Measurements from ENCODE around the gene ANXA9. TPM values are rescaled to one million over a fixed set of nuclear protein-coding genes. Genes with fewer than 3 reads are reported as not detected.
A peak's percentile ranks its signal among the peaks of the same experiment; 100 is the strongest.

The ANXA9 gene
- total RNA-seq, 5 donors from 2014 or later (not counting 1 experiment from before 2014, with no cell fraction given), result 0.15 to 0.16 TPM; not detected in 3

GRCh38 chr1:151024540-151025146 is 42.6 kb downstream of the ANXA9 start:
- WGBS (ENCODE audit: insufficient coverage), result 0% methylated on average over 3 of the region's 6 CpGs
- Mint-ChIP-seq H3K4me3 (peak overlapping the region in 2 of 3 donors; percentile 23 to 43), H3K9me3 (no peaks in the 10 kb centered on the region), H3K27ac (peak overlapping the region; percentile 31 to 36), H3K36me3 (peaks cover 34% of the 10 kb centered on the region), H3K27me3 (no peaks in the 10 kb centered on the region), H3K4me1 (peaks cover 6 to 16% (median 8%) of the 10 kb centered on the region in 3 donors)
- H3K4me1 ChIP-seq (ENCODE audit: control insufficient read depth in 1 of 2, extremely low read depth in 1 of 2, insufficient read depth in 2 of 2, low read length in 2 of 2), result peaks cover 0 to 7% of the 10 kb centered on the region in 2 experiments
- no peaks in the 10 kb centered on the region for H3K27me3 ChIP-seq (replicated peaks in 1 of 2; ENCODE audit: control insufficient read depth in 2 of 2, extremely low read depth in 1 of 2, insufficient read depth in 2 of 2, low read length in 1 of 2)
- H3K27ac ChIP-seq (ENCODE audit: low read length), result no peak overlapping the region
- ChIA-PET CTCF (interaction anchor here (0.6 to 2.7 kb wide), 31 partner anchors 9 to 1123 kb away, joined by 3 to 23 read pairs (median 4); partner anchors contain the start of genes MINDY1 (in 2 of the 2), C1orf56 (in 1 of the 2), CDC42SE1 (in 1 of the 2) and MLLT11 (in 1 of the 2)), POLR2A (interaction anchor here (0.6 to 1.0 kb wide), 3 partner anchors 31 to 1134 kb away, joined by 4 to 6 read pairs (median 4); no protein-coding TSS in a partner anchor)
- H3K4me3 ChIP-seq (ENCODE audit: control insufficient read depth in 1 of 2, extremely low read depth in 1 of 2, low read length in 1 of 2), result no peak overlapping the region
- DNase-seq, result peak; percentile 72 to 92 (median 85)
- ATAC-seq (replicated peaks in 1 of 4), result peak; percentile 99 to 100 (median 100)
- H3K9me3 ChIP-seq, result no peaks in the 10 kb centered on the region
- H3K36me3 ChIP-seq (ENCODE audit: control insufficient read depth in 2 of 2, extremely low read depth in 1 of 2, insufficient read depth in 1 of 2, low read length in 1 of 2), result peaks cover 0 to 40% of the 10 kb centered on the region in 2 donors

DNA sequence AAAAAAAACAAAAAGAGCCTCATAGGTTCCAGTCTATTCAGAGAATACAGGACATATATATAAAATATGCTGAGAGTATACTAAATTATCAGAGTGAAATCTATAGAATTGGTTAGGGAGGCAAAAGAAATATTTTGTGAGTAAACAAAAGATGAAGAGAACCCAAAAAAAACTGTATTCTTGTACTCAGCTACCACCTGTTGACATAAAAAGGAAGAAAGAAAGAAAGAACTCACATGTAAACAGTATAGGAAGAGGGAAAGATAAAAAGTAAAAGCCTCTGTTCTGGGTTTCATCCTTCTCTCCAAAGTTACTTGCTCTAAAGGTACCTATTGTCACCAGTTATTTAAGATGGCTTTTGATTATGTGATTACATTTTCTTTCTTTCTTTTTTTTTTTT is 44.4 kb downstream of the ANXA9 start:
- CTCF ChIA-PET, result interaction anchor here in 1 of 2 donors (0.7 to 1.2 kb wide), 2 partner anchors 129 to 258 kb away, joined by 3 to 5 read pairs; no protein-coding TSS in a partner anchor
- H3K36me3 ChIP-seq (ENCODE audit: control insufficient read depth in 2 of 2, extremely low read depth in 1 of 2, insufficient read depth in 1 of 2, low read length in 1 of 2), result peaks cover 5 to 53% of the 10 kb centered on the region in 2 donors
- H3K36me3 Mint-ChIP-seq, result peaks cover 46% of the 10 kb centered on the region

DNA sequence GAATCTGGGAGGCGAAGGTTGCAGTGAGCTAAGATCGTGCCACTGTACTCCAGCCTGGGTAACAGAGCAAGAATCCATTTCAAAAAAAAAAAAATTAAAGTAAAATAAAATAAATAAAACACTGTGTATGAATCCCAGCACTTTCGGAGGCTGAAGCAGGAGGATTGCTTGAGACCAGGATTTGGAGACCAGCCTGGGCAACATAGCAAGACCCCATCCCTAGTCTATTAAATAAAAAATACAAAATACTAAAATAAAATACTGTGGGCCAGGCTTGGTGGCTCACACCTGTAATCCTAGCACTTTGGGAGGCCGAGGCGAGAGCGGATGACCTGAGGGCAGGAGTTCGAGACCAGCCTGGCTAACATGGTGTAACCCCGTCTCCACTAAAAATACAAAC is 50.1 kb downstream of the ANXA9 start:
- Histone ChIP-seq H3K27ac (ENCODE audit: low read length) (no peak overlapping the region), H3K9me3 (no peaks in the 10 kb centered on the region), H3K36me3 (ENCODE audit: control insufficient read depth in 2 of 2, extremely low read depth in 1 of 2, insufficient read depth in 1 of 2, low read length in 1 of 2) (peaks cover 10 to 57% of the 10 kb centered on the region in 2 donors), H3K4me1 (ENCODE audit: control insufficient read depth in 1 of 2, extremely low read depth in 1 of 2, insufficient read depth in 2 of 2, low read length in 2 of 2) (no peaks in the 10 kb centered on the region), H3K4me3 (ENCODE audit: control insufficient read depth in 1 of 2, extremely low read depth in 1 of 2, low read length in 1 of 2) (no peak overlapping the region), H3K27me3 (replicated peaks in 1 of 2; ENCODE audit: control insufficient read depth in 2 of 2, extremely low read depth in 1 of 2, insufficient read depth in 2 of 2, low read length in 1 of 2) (no peaks in the 10 kb centered on the region)
- no peak overlapping the region for H3K27ac Mint-ChIP-seq
- ATAC-seq (replicated peaks in 1 of 4) (no peak), DNase-seq (no peak)
- peaks cover 50% of the 10 kb centered on the region for H3K36me3 Mint-ChIP-seq
- H3K4me1 Mint-ChIP-seq, result peaks cover 9 to 17% (median 10%) of the 10 kb centered on the region in 3 donors
- H3K4me3 Mint-ChIP-seq, result no peak overlapping the region
- no peaks in the 10 kb centered on the region for H3K9me3 Mint-ChIP-seq
- WGBS (ENCODE audit: insufficient coverage), result 97% methylated on average over 3 of the region's 8 CpGs
- no peaks in the 10 kb centered on the region for H3K27me3 Mint-ChIP-seq
- ChIA-PET POLR2A (interaction anchor here (0.5 to 1.0 kb wide), 2 partner anchors 13 to 15 kb away, joined by 9 read pairs; partner anchors contain the start of gene C1orf56 (in 1 of the 2)), CTCF (interaction anchor here in 1 of 2 donors (0.6 to 0.7 kb wide), 2 partner anchors 8 to 828 kb away, joined by 3 to 4 read pairs; no protein-coding TSS in a partner anchor)

More for the DNA sequence above, 44.4 kb downstream of the ANXA9 start:
- ATAC-seq (replicated peaks in 1 of 4) (no peak), DNase-seq (no peak)
- Histone ChIP-seq H3K27me3 (replicated peaks in 1 of 2; ENCODE audit: control insufficient read depth in 2 of 2, extremely low read depth in 1 of 2, insufficient read depth in 2 of 2, low read length in 1 of 2) (no peaks in the 10 kb centered on the region), H3K4me3 (ENCODE audit: control insufficient read depth in 1 of 2, extremely low read depth in 1 of 2, low read length in 1 of 2) (no peak overlapping the region), H3K9me3 (no peaks in the 10 kb centered on the region), H3K27ac (ENCODE audit: low read length) (no peak overlapping the region), H3K4me1 (ENCODE audit: control insufficient read depth in 1 of 2, extremely low read depth in 1 of 2, insufficient read depth in 2 of 2, low read length in 2 of 2) (peaks cover 0 to 7% of the 10 kb centered on the region in 2 experiments)
- H3K4me1 Mint-ChIP-seq, result peaks cover 6 to 16% (median 8%) of the 10 kb centered on the region in 3 donors
- POLR2A ChIA-PET, result interaction anchor here (0.6 to 0.9 kb wide), 2 partner anchors 31 to 680 kb away, joined by 4 to 6 read pairs; no protein-coding TSS in a partner anchor
- H3K9me3 Mint-ChIP-seq, result no peaks in the 10 kb centered on the region
- no peak overlapping the region for H3K27ac Mint-ChIP-seq
- no peak overlapping the region for H3K4me3 Mint-ChIP-seq
- no peaks in the 10 kb centered on the region for H3K27me3 Mint-ChIP-seq

DNA sequence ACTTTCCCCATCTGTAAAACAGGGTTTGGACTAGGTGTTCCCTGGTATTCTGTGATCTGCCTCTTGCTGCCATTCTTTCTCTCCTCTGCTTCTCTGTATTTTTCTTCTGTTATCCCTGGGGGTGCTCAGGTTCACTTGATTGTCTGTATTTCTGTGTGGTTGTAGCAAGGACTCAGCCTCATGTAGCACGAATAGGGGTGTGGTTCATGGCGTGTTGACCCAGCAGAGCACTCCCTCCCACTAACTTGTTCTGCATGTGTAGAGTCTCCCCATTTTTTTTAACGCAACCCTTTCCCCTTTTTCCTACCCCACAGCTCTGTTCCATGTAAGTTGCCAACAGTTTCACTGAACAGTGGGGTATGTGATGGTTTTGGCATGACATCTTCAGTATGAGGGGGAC is 53.1 kb downstream of the ANXA9 start:
- WGBS (ENCODE audit: insufficient coverage), result no CpG with 5 or more reads among the region's 3 CpGs
- POLR2A ChIA-PET, result no interaction called here

GRCh38 chr1:151036356-151036755 is 54.3 kb downstream of the ANXA9 start, which contains the start of gene BNIPL:
Gene BNIPL (plus strand): TSS chr1:151036586. CDS start chr1:151036726, 140 bp downstream.
- CTCF ChIA-PET, result no interaction called here
- H3K4me1 Mint-ChIP-seq, result peaks cover 9 to 20% (median 11%) of the 10 kb centered on the region in 3 donors
- no peaks in the 10 kb centered on the region for H3K27me3 Mint-ChIP-seq
- no peak for ATAC-seq (replicated peaks in 1 of 4)
- DNase-seq, result no peak
- peaks cover 5 to 26% of the 10 kb centered on the region in 2 donors for H3K36me3 ChIP-seq (ENCODE audit: control insufficient read depth in 2 of 2, extremely low read depth in 1 of 2, insufficient read depth in 1 of 2, low read length in 1 of 2)
- no peaks in the 10 kb centered on the region for H3K9me3 Mint-ChIP-seq
- H3K4me3 ChIP-seq (ENCODE audit: control insufficient read depth in 1 of 2, extremely low read depth in 1 of 2, low read length in 1 of 2), result no peak within 1 kb of the TSS
- no peak within 1 kb of the TSS for H3K27ac ChIP-seq (ENCODE audit: low read length)
- POLR2A ChIA-PET, result no interaction called here
- WGBS (ENCODE audit: insufficient coverage), result no CpG with 5 or more reads among the region's 2 CpGs
- no peak within 1 kb of the TSS for H3K4me3 Mint-ChIP-seq
- peak within 1 kb of the TSS; percentile 63 to 82 for H3K27ac Mint-ChIP-seq
- peaks cover 28% of the 10 kb centered on the region for H3K36me3 Mint-ChIP-seq
- no peaks in the 10 kb centered on the region for H3K4me1 ChIP-seq (ENCODE audit: control insufficient read depth in 1 of 2, extremely low read depth in 1 of 2, insufficient read depth in 2 of 2, low read length in 2 of 2)
- H3K9me3 ChIP-seq, result no peaks in the 10 kb centered on the region
- H3K27me3 ChIP-seq (replicated peaks in 1 of 2; ENCODE audit: control insufficient read depth in 2 of 2, extremely low read depth in 1 of 2, insufficient read depth in 2 of 2, low read length in 1 of 2), result no peaks in the 10 kb centered on the region

More for the DNA sequence above, 53.1 kb downstream of the ANXA9 start:
- H3K4me1 Mint-ChIP-seq, result peaks cover 9 to 20% (median 11%) of the 10 kb centered on the region in 3 donors
- no peaks in the 10 kb centered on the region for H3K4me1 ChIP-seq (ENCODE audit: control insufficient read depth in 1 of 2, extremely low read depth in 1 of 2, insufficient read depth in 2 of 2, low read length in 2 of 2)
- H3K4me3 ChIP-seq (ENCODE audit: control insufficient read depth in 1 of 2, extremely low read depth in 1 of 2, low read length in 1 of 2), result no peak overlapping the region
- no peaks in the 10 kb centered on the region for H3K9me3 Mint-ChIP-seq
- no peaks in the 10 kb centered on the region for H3K9me3 ChIP-seq
- peaks cover 8 to 37% of the 10 kb centered on the region in 2 donors for H3K36me3 ChIP-seq (ENCODE audit: control insufficient read depth in 2 of 2, extremely low read depth in 1 of 2, insufficient read depth in 1 of 2, low read length in 1 of 2)
- no peak for ATAC-seq (replicated peaks in 1 of 4)
- no peaks in the 10 kb centered on the region for H3K27me3 Mint-ChIP-seq
- CTCF ChIA-PET, result interaction anchor here in 1 of 2 donors (1.4 kb wide), 1 partner anchor 65 kb away, joined by 10 read pairs; no protein-coding TSS in a partner anchor
- H3K36me3 Mint-ChIP-seq, result peaks cover 37% of the 10 kb centered on the region
- H3K27ac ChIP-seq (ENCODE audit: low read length), result no peak overlapping the region
- H3K27me3 ChIP-seq (replicated peaks in 1 of 2; ENCODE audit: control insufficient read depth in 2 of 2, extremely low read depth in 1 of 2, insufficient read depth in 2 of 2, low read length in 1 of 2), result no peaks in the 10 kb centered on the region
- DNase-seq, result no peak
- peak overlapping the region; percentile 60 to 73 for H3K27ac Mint-ChIP-seq
- H3K4me3 Mint-ChIP-seq, result no peak overlapping the region

GRCh38 chr1:151037032-151037431 is 54.9 kb downstream of the ANXA9 start:
- peaks cover 5 to 24% of the 10 kb centered on the region in 2 donors for H3K36me3 ChIP-seq (ENCODE audit: control insufficient read depth in 2 of 2, extremely low read depth in 1 of 2, insufficient read depth in 1 of 2, low read length in 1 of 2)
- H3K27me3 ChIP-seq (replicated peaks in 1 of 2; ENCODE audit: control insufficient read depth in 2 of 2, extremely low read depth in 1 of 2, insufficient read depth in 2 of 2, low read length in 1 of 2), result no peaks in the 10 kb centered on the region
- peak overlapping the region in 1 of 2 donors; percentile 72 for H3K27ac Mint-ChIP-seq
- H3K27me3 Mint-ChIP-seq, result no peaks in the 10 kb centered on the region
- no peaks in the 10 kb centered on the region for H3K9me3 ChIP-seq
- no peak for DNase-seq
- H3K9me3 Mint-ChIP-seq, result no peaks in the 10 kb centered on the region
- no peak for ATAC-seq (replicated peaks in 1 of 4)
- H3K4me1 ChIP-seq (ENCODE audit: control insufficient read depth in 1 of 2, extremely low read depth in 1 of 2, insufficient read depth in 2 of 2, low read length in 2 of 2), result no peaks in the 10 kb centered on the region
- H3K4me3 Mint-ChIP-seq, result no peak overlapping the region
- H3K4me1 Mint-ChIP-seq, result peaks cover 9 to 20% (median 11%) of the 10 kb centered on the region in 3 donors
- H3K36me3 Mint-ChIP-seq, result peaks cover 24% of the 10 kb centered on the region
- H3K4me3 ChIP-seq (ENCODE audit: control insufficient read depth in 1 of 2, extremely low read depth in 1 of 2, low read length in 1 of 2), result no peak overlapping the region
- POLR2A ChIA-PET, result no interaction called here
- 100% methylated on average over 3 of the region's 6 CpGs for WGBS (ENCODE audit: insufficient coverage)
- CTCF ChIA-PET, result no interaction called here
- no peak overlapping the region for H3K27ac ChIP-seq (ENCODE audit: low read length)

Data from T-cell (primary cell).